RWPE2 (cell line): ENCODE measurements around the gene NUP58.

Experiments used
- ATAC-seq: fragments of 200-7000 bp; cut with Tn5 transposase; 3 replicates; pipeline ENCODE4 v1.9.1; 2021; ENCODE audit warnings: low read depth
- DNase-seq: peaks from one replicate; pipeline ENCODE4 v3.0.0-alpha.2; 2020; ENCODE audit warnings: low spot score
- H3K27ac ChIP-seq: fragments of 450-650 bp; 2 replicates; pipeline ENCODE4 v1.5.1; 2017; ENCODE audit warnings: mild to moderate bottlenecking; ENCODE audit not compliant: poor library complexity, severe bottlenecking
- H3K27me3 ChIP-seq: fragments of 250-450 bp; sonication (Bioruptor Pico); 2 replicates; pipeline ENCODE4 v1.5.1; 2021; ENCODE audit warnings: mild to moderate bottlenecking, moderate library complexity; ENCODE audit not compliant: insufficient read depth, poor library complexity, severe bottlenecking
- H3K36me3 ChIP-seq: fragments of 250-450 bp; sonication (Bioruptor Pico); 2 replicates; pipeline ENCODE4 v1.5.1; 2020; ENCODE audit warnings: low read depth, mild to moderate bottlenecking, moderate library complexity
- H3K4me1 ChIP-seq: fragments of 250-450 bp; sonication (Bioruptor Pico); 2 replicates; pipeline ENCODE4 v1.5.1; 2021; ENCODE audit warnings: mild to moderate bottlenecking, moderate library complexity; ENCODE audit not compliant: insufficient read depth, poor library complexity, severe bottlenecking
- H3K4me3 ChIP-seq: fragments of 250-450 bp; sonication (Bioruptor Pico); 2 replicates; pipeline ENCODE4 v1.5.1; 2021; ENCODE audit warnings: mild to moderate bottlenecking, moderate library complexity; ENCODE audit not compliant: severe bottlenecking
- H3K9me3 ChIP-seq: fragments of 250-450 bp; sonication (Bioruptor Pico); 2 replicates; pipeline ENCODE4 v1.5.1; 2021; ENCODE audit warnings: mild to moderate bottlenecking, moderate library complexity; ENCODE audit not compliant: severe bottlenecking
- TF ChIP-seq, protein P1 (sequence below): fragments of 450-650 bp; IDR thresholded peaks from one replicate; pipeline ENCODE4 v1.5.1; 2017; ENCODE audit warnings: mild to moderate bottlenecking, moderate library complexity; ENCODE audit not compliant: poor library complexity, severe bottlenecking

Gene NUP58

GRCh38 chr13:25319771-25320170 is 18.3 kb downstream of the NUP58 start:
- no peaks in the 10 kb centered on the region for H3K9me3 ChIP-seq
- TF ChIP-seq, protein P1, sequence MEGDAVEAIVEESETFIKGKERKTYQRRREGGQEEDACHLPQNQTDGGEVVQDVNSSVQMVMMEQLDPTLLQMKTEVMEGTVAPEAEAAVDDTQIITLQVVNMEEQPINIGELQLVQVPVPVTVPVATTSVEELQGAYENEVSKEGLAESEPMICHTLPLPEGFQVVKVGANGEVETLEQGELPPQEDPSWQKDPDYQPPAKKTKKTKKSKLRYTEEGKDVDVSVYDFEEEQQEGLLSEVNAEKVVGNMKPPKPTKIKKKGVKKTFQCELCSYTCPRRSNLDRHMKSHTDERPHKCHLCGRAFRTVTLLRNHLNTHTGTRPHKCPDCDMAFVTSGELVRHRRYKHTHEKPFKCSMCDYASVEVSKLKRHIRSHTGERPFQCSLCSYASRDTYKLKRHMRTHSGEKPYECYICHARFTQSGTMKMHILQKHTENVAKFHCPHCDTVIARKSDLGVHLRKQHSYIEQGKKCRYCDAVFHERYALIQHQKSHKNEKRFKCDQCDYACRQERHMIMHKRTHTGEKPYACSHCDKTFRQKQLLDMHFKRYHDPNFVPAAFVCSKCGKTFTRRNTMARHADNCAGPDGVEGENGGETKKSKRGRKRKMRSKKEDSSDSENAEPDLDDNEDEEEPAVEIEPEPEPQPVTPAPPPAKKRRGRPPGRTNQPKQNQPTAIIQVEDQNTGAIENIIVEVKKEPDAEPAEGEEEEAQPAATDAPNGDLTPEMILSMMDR = no peak
- DNase-seq (no peak), ATAC-seq (no peak)
- H3K27me3 ChIP-seq = no peaks in the 10 kb centered on the region
- H3K4me3 ChIP-seq = no peak overlapping the region
- H3K4me1 ChIP-seq = peaks cover 38% of the 10 kb centered on the region
- peak overlapping the region; percentile 92 for H3K27ac ChIP-seq
- H3K36me3 ChIP-seq = peaks cover 95% of the 10 kb centered on the region

DNA sequence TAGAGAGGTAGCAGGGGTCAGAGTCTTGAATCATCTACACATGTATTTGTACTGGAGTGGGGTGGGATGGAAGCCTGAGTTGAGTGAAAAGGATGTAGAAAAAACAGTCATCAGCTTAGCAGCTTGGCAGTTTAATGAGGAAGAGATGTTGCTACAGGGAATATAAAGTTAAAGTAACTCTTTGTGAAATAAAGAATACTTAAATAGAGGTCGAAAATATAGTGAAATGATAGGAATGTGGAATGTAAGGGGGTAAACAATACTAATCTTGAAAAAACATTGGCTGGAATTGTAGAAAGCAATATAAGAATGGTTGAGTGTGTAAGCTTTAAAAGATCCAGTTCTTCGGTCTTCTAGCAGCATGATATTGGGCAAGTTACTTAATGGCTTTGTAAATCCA is 22.7 kb downstream of the NUP58 start:
- TF ChIP-seq, protein P1 = no peak
- Histone ChIP-seq H3K9me3 (no peaks in the 10 kb centered on the region), H3K36me3 (peaks cover 100% of the 10 kb centered on the region), H3K27ac (no peak overlapping the region), H3K4me3 (no peak overlapping the region), H3K27me3 (no peaks in the 10 kb centered on the region), H3K4me1 (peaks cover 6% of the 10 kb centered on the region)
- DNase-seq = no peak
- no peak for ATAC-seq

DNA sequence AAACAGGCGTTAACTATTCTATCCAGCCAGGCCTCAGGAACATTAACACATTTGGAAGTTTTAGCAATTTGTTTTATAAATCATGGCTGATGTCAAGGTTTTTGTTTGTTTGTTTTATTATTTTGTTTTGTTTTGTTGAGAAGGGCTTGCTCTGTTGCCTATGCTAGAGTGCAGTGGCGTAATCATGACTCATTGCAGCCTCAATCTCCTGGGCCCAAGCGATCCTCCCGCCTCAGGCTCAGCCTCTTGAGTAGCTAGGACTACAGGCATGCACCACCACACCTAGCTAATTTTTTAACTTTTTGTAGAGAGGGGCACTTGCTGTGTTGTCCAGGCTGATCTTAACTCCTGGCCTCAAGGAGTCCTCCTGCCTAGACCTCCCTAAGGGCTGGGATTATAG is 28.3 kb downstream of the NUP58 start:
- H3K9me3 ChIP-seq = no peaks in the 10 kb centered on the region
- H3K4me3 ChIP-seq = no peak overlapping the region
- no peak overlapping the region for H3K27ac ChIP-seq
- ATAC-seq (no peak; the same call in 2 of the 3 replicates), DNase-seq (no peak)
- TF ChIP-seq, protein P1 = no peak
- peaks cover 100% of the 10 kb centered on the region for H3K36me3 ChIP-seq
- H3K4me1 ChIP-seq = peaks cover 6% of the 10 kb centered on the region
- no peaks in the 10 kb centered on the region for H3K27me3 ChIP-seq

- ATAC-seq (no peak; the same call in 2 of the 3 replicates), DNase-seq (no peak)
- Histone ChIP-seq H3K4me3 (no peak overlapping the region), H3K36me3 (peaks cover 100% of the 10 kb centered on the region), H3K9me3 (no peaks in the 10 kb centered on the region), H3K27me3 (no peaks in the 10 kb centered on the region), H3K4me1 (peaks cover 6% of the 10 kb centered on the region), H3K27ac (no peak overlapping the region)
- TF ChIP-seq, protein P1 = no peak
Measured at GRCh38 chr13:25330541-25330940, 29.1 kb downstream of the NUP58 start.

DNA sequence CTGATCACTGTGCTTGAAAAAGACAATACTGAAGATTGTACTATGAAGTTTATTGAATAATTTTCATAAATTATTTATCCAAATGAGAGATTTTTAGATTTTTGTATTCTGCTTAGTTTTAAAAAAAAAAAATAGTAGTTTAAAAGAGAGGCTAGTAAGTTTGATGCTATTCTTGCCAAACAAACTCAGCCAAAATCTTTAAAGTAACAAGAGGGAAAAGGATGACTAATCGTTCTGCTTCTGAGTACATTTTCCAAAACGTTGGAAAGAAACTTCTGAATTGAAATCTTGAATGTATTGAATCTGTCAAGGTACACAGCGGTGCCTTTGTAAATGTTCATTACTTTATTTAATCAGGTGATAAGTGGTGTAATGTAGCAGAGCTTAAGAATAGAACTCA is 34.4 kb downstream of the NUP58 start:
- TF ChIP-seq, protein P1 = no peak
- no peak for ATAC-seq
- Histone ChIP-seq H3K4me3 (no peak overlapping the region), H3K27ac (no peak overlapping the region), H3K27me3 (no peaks in the 10 kb centered on the region), H3K9me3 (no peaks in the 10 kb centered on the region), H3K36me3 (peaks cover 99% of the 10 kb centered on the region), H3K4me1 (peaks cover 3% of the 10 kb centered on the region)
- no peak for DNase-seq
